ENCODE measurements around the gene CCR5AS.
"Not testable (repeated sequence)": the region's sequence is repeated elsewhere in the genome, so short reads cannot be mapped to it uniquely, and the experiment has no call there.

Gene CCR5AS

DNA sequence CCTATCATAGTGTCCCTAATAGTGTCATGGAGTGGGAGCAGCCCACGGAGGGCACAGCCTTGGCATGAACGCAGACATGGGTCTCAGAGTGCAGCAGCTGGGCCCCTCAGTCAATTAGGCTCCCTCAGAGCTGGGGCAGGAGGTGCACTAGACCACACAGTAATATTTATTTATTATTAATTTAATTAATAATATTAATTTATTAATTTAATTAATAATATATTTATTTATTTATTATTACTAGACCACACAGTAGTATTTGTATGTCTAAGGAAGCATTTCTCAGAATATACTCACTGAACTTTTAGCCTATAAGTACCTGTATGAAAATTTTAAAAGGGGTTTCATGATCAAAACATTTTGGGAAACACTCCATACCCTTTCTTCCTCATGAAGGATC, 5.3 kb downstream of the CCR5AS start:
- no peak for DNase-seq

DNA sequence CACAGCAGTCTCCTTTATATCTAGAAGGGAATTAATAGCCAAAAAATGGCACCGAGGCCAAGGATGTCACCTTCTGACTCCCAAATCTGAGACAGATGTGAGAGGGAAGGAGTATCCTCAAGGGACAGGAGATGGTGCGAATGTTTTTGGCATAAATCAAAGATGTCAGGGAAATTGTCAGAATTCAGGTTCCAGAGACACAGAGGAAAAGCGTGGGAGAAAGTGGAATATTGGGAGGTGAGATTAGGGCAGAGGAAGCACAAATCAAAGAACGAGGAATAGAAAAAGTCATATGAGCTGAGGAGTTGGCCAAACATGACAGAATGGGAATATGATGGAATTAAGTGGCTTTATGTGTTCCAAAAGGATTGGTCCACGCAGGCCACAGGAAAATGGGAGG, 6.0 kb downstream of the CCR5AS start:
- DNase-seq: no peak

DNA sequence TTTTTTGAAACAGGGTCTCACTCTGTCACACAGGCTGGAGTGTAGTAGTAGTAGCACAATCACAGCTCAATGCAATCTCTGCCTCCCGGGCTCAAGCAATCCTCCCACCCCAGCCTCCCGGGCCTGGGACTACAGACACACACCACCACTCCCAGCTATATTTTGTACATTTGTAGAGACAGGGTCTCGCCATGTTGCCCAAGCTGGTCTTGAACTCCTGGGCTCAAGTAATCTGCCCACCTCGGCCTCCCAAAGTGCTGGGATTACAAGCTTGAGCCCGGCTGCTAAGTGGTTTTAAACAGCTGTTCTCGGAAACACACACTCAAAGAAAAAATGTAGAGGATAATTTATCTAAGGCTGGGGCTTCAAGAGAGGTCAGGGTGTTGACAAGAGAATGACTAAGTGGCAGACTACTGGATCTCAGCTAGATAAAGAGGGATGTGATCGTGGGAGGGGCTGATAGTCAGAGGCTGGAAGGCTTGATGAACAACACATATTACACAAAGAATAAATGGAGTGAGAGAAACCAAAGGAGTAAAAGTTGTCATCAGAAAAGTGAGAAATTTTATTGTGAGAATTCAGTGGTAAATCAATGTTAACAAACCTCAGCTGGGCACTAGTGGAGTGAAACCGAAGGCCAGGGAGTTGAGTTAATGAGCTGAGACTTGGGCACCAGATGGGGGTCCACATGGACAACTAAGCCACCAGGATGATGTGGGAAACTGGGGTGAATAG, 6.7 kb downstream of the CCR5AS start:
- no peak for DNase-seq

DNA sequence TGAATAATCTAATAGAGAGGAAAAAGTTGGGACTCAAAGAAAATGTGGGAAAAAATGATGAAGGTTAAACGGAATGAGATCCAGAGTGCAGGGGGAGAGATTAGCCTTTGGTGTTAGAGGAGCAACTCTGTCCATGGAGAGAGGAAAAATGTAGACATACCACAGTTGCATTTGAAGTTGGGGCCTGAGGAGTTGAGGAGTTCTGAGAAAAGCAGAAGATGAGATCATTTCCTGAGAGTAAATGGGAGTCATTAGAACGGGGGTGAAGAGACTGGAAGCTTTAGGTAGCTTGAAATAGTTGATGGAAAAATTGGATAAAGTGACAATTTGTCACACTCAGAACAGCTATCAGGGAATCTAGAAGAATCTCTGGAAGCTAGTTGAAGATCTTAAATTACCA, 7.3 kb downstream of the CCR5AS start:
- DNase-seq: no peak

DNA sequence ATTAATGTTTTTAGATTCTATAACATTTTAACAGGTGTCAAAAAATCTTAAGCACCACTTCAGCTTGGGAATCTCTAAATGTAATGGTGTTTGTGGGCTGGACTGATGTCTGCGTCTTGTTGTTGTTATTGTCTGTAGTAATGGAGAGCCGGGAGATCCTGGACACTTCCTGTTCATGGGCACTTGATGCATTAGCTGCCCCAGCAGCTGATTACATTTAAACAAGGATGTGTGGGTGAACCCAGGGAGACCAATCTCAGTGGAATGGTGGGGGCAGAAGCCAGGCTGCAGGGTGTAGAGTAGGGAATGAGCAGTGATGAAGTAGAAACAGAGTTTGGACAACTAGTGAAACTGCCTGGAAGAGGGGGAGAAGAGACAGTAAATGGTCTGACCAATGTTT, 7.8 kb downstream of the CCR5AS start:
- no peak for DNase-seq

DNA sequence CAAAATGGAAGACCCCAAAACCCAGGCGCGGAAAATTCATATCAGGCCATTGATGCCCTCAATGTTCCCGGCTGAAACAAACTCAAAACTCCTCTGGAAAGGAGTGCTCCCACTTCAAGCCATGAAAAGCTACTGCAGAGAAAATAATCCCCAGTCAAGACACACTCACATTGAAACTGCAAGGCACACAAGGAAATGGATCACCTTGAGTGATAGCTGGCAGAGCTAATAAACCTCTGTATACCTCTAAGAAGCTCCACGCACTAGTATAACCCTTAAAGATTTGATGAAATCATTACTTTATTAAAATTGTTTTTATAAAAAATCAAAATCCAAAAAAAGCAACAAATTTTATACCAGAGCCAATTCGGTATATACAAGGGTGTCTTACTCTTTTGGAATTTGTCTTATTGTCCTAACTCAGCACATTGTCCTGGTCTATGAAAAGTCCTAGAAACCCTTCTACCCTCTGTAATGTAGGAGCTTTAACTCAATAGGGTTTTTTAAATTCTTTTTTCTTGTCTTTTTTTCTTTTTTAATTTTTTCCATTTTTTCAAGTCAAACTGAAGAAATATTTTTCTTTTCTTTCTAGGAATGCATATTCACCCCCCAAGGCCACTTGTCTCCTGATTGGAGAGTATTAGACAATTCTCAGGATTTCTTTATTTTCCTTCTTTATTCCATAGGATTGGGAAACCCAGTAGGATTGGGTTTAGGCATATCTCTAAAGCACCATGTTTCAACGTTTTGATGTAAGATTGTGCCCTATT, 8.5 kb downstream of the CCR5AS start:
- DNase-seq: no peak

DNA sequence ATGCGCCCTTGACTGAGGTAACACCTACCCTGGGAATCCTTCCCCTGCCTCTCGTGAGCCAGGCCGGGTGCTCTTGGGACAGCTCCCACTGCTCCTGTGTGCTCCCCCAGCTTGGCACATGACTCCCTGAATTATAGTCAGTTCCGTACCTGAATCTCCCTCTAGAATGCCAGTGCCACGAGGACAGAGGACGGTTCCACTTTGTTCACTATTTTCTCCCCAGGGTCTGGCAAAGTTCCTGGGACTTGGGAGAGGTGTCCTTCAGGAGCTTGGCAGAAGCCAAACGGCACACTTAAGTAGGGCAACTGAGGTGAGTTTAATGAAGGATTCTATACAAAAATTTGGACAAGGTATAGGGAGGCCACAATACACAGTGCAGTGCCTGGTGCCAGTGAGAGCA, 9.8 kb downstream of the CCR5AS start:
- no peak for DNase-seq

DNA sequence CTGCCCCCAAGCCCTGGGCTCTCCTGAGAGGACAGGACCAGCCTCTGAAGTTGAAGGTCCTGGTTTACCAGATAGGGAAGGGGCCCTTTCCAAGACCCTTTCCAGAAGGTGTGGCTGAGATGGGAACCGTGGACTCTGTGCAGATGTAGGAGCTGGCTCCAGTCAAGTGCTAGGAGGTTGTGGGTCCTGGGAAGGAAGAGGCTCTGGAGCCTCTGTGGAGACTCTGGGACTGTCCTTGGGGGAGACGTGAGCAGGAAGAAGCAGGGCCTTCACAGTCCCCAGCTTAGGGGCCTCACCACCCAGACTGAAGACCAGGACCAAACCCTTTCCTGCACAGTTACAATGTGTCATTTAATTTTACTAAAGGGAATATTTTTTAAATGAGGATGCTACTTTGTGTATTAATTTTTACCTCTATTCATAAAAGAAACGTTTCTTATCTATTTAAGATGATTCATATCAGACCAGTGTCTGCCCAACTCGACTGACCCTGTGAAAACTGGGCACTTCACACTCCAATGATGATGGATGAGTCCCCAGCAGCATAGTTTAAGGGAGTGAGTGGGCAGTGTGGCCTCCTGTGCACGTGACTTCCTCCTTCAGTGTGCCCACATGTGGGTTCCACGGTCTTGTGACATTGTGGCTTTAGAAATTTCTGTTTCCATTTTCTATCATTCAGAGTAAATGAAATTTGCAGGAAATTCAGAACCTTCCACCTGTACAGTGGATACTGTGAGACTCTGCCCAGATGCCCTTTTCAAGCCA, 10.9 kb downstream of the CCR5AS start:
- no peak for DNase-seq

DNA sequence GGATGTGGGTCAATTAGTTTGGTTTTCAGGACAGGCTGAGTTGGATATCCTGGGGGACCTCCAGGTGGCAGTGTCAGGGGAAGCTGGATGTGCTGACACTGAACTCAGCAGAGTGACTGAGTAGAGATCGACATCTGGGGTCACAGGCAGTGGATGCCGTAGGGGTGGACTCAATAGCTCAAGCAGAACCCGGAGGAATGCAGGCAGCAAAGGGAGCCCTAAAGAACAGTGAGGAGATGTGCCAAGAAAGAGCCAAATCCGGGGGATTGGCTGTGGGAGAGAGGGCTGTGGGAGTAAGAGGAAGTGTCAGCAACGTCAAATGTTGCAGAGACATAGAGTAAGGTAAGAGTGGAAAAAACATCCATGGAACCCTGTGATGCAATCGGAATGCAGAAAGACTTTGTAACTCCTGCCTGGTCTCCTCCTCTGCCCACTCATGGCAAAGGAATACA, 11.6 kb downstream of the CCR5AS start:
- DNase-seq: no peak

DNA sequence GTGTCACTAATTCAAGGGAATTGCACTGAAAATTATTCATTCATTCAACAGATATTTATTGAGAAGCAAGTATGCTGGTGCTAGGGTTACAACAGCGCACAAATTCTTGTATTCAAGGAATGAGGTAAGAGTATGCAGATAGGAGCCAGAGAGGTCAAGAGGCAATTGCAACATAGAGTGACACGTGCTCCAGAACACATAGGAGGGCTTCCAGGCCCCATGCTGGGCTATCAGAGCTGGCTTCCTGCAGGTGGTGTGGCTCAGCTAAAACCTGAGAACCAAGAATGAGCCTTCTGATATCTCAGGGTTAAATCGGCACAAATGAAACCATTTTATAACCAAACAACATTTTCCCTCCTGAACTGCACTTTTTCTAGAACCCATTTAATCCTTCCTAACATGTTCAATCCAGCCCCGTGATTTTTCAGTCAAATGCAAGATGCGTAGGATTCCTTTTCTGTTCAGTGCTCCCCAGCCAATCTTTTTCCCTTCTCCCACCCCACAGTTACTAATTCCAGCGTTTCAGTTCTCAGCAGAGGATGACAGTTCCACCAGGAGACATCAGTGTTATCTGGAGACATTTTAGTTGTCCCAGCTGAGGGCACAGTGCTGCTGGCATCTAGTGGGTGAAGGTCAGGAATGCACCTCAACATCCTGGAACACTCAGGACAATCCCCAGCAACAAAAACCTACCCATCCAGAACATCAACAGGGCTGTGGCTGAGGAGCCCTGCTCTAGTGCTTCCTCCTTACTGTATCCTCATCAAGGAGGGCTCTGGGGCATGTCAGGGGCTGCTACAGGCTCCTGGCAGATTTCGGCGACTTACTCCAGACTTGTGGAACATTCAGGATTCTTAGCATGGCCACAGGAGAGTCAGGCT, 13.1 kb downstream of the CCR5AS start:
- DNase-seq: no peak

DNA sequence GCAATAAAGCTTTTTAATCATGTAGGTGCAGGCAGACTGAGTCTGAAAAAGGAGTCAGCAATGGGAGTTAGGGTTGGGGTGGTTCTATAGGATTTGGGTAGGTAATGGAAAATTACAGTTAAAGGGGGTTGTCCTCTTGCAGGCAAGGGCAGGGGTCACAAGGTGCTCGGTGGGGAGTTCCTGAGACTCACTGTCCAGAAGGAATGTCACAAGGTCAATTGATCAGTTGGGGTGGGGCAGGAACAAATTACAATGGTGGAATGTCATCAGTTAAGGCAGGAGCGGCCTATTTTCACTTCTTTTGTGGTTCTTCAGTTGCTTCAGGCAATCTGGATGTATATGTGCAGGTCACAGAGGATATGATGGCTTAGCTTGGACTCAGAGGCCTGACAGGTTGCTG, 13.9 kb downstream of the CCR5AS start:
- DNase-seq: no peak

DNA sequence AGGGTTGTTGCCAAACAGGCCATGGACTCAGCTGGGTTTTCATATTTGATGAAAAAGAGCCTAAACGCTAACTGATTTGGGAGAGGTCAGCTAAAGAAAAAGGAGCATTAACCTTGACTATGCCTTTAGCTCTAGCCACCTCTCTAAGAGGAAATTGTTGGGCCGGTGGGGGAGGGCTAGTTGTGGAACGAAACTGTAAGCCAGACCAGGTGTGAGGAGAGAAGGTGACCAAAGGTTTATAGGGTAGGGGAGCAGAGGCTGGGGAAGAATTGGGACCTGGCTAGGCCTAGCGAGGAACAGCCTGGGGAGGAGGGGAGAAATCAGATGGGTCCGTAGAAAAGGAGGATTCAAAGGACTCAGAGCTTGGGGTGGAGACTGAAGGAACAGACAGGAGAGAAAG, 15.3 kb downstream of the CCR5AS start:
- DNase-seq: not testable (repeated sequence)

DNA sequence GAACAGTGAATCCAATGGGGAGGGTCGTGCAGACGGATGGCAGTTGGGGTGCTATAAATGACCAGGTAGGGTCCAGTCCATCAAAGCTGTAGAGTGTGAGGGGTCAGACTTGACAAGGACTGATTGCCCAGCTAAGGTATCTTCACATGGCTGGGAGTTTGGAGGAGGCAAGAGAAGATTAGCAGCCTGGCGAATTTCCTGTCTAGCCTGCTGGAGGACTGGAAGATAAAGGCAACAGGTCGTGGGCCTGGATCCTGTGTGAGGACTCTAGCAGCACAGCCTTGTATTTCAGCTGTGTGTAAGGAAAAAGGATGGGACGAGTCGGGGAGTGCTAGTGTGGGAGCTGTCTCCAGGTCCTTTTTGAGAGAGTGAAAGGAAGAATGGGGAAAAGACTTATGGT, 17.6 kb downstream of the CCR5AS start:
- DNase-seq: no peak

DNA sequence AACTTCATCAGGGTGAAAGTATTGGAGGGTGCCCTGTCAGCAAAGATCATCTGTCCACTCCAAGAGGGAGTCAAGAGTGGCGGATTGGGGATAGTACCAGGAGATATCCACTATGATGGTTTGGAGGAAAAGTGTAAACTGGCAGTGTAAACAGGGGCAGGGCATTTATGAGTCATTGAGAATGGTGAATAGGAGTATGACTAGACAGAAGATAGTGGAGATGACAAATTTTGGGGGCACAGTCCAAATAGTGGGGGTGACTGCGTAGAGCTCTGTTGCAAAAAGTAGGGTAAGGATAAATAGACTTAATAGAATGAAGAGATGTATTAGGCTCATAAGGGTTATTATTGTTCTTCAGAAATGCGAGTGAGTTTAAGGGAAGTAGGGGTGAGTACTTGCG, 18.0 kb downstream of the CCR5AS start:
- DNase-seq: not testable (repeated sequence)

DNA sequence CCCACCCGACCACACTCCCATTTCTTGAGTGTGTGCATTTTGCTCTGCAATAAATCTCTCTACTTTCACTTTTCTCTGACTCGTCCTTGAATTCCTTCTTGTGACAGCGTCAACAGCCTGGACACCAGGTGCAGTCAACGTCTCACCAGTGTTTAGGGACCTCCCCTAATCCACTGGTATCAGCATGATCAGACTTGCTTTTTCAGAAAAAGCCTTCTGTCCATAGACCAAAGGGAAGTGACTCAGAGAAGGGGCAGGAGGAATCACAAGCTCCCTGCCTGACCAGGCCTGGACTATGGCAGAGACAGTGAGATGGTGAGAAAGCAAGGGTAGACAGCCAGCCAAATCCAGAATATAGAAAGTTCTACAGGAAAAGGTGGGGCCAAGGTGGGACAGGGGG, 20.7 kb downstream of the CCR5AS start:
- no peak for DNase-seq

DNA sequence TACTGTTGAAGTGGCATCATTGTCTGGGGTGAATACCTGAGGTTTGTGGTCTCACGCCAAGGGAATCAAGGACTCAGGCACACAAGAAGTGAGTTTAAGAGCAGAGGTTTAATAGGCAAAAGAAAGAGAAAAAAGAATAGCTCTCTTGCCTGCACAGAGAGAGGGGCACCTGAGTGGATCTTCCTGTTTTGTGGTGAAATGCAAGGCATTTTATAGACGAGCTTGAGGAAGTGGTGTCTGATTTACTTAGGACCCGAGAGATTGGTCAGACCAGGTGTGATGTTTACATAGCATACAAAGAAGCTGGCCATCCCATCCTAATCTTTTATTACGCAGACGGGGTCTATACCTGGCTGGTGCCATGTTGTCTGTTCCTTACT, 22.9 kb downstream of the CCR5AS start:
- DNase-seq: no peak

DNA sequence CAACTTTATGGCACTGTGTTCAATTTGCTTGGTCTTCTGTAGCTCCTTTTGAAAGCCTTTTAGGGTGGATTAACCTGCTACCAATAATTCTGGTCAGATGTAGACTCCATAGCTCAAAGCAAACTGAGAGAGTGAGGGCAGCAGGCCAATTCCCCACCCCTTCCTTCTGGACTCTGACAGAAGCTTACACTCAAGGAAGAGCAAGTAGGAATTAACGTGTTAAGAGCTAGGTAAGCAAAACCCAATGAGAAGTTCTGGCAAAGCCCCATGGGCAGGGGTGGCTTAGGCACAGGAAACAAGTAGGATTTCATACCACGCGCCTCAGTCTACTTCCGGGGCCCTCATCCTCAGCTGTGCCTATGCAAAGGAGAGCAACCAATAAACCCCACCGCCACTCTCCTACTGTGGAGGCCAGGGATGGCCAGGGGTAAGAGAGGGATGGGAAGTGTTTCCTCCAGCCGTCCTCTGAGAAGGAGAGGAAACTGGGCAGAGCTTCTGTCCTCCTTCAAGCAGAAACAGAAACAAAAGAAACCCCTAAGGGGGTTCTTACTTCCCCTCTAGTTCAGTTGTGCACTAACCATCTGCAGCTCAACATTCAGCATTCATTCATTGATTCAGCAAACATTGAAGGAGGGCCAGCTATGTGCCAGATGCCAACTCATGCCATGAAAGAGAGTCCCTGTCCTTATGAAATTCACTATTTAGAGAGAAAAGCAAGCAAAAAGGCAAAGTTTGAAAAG, 23.5 kb downstream of the CCR5AS start:
- DNase-seq: no peak

DNA sequence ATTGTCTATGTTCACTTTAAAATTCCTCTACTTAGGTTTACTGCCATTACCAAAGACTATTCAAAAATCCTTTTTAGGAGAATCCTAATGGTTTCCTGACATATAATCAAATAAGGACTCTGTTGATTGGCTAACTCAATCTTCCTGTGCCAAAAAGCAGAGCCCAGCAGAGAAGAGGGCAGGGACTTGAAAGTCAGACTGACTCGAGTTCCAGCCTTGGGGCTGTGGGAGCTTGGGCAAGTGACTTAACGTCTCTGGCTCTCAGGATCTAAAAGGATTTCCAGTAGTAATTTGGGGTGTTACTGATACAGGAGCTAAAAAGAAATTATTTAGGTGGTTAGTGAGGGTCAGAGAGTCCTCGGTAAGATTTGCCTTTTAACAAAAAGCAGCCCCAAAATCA, 25.2 kb downstream of the CCR5AS start:
- no peak for DNase-seq

DNA sequence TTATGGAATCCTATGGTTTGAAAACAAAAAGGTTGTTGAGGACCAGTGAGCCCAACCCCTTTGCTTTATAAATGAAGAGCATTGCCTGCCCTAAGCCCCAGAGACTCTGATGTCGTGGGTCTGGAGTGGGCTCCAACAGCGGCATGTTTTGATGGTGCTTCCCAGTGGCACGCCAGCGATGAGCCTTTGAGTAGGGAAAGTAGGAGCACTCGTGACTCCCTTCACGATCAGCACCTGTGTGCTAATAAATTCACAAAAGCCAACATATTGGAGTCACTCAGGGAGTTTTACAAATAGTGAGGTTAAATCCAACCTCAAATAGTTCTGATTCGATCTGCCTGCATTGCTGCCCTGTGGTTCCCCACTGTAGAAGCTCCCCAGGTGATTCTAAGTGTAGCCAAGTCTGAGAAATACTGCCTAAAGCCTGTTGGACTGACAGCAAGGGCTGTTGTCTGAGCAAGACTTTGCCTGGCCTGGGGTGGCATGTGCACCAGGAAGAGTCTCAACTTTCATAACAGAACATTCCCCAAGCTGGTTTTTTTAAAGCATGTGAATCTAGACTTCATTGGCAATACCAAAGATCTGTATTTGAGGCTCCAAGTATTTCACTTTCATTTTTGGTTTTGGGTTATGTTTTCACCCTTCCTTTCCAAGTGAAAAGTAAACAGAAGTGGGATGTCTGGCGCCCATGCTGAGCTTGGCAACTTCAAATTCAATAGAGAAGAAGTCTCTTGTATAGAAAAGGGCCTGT, 26.2 kb downstream of the CCR5AS start:
- no peak for DNase-seq

DNA sequence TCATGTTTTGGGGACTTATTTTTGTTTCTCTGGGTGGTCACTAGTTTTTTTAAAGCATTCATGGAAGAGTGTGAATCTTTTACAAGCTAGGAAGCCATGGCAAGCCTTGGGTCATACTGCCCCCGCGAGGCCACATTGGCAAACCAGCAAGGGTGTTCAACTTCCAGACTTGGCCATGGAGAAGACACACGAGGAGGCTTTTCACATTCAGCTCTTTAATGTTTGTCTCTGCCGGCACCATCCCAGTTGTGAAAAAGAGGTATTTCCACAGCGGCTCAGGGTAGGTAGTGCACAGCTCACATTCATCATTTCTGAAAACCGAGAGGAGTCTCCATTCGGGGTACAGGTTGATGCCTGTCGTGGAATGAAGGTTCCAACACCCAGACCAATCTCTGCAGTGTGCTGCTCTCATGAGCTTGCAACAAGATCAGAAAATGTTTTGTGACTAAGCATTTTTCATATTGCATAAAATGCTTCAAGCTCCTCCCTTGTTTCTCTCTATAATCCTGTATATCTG, 28.4 kb downstream of the CCR5AS start:
- peak; percentile 72 for DNase-seq

DNA sequence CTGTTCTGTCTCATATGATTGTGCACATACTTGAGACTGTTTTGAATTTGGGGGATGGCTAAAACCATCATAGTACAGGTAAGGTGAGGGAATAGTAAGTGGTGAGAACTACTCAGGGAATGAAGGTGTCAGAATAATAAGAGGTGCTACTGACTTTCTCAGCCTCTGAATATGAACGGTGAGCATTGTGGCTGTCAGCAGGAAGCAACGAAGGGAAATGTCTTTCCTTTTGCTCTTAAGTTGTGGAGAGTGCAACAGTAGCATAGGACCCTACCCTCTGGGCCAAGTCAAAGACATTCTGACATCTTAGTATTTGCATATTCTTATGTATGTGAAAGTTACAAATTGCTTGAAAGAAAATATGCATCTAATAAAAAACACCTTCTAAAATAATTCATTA, 31.1 kb downstream of the CCR5AS start:
- DNase-seq: no peak
